ENCODE measurements around the gene STRN4. TPM values are rescaled to one million over a fixed set of nuclear protein-coding genes. Genes with fewer than 3 reads are reported as not detected.
A peak's percentile ranks its signal among the peaks of the same experiment; 100 is the strongest.

STRN4 gene
- polyA plus RNA-seq, 1 donor from 2014 or later = 153 TPM

DNA sequence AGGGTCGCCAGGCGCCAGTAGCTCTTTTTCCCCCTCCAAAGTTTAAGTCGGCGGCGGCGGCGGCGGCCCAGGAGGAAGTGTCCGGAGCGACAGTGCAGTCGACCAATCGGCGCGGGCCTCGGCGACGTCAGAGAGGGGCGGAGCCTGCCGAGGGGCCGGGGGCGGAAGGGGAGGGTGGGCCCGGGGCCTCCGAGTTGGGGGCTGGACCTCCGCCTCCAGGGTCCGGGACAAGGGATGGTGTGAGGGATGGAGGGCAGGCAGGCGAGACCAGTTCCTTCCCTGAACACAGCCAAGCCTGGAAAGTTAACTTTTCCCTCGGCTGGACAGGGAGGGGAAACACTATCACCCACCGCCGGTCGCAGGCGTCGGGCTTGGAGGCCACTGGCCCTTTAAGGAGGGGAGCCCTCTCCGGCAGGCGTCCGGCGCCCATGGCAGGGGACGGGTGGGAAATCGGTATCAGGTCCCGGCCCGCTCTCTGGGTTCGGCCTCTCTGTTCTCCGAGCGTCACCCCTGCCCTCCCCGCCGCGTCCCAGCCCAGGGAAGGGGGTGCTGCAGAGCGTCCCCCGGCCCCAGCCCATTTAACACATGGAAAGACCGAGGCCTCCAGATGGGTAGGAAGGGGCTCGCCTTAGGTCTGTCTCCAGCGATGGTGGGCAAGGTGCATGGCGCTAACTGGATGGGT lies 29.1 kb downstream of the STRN4 start, which contains the start of gene PRKD2:
Gene PRKD2 (minus strand): TSS at position 81 of the 682 bp plus-strand sequence. CDS start 744 bp downstream, outside the sequence.
- Histone ChIP-seq H3K9ac (ENCODE audit: low read length) (peak within 1 kb of the TSS; percentile 56), H3K36me3 (ENCODE audit: insufficient read depth, low read length) (no peaks in the 10 kb centered on the region), H4K20me1 (ENCODE audit: insufficient read depth) (no peaks in the 10 kb centered on the region), H3K4me3 (ENCODE audit: low read length) (peak within 1 kb of the TSS; percentile 66), H3K4me2 (ENCODE audit: low read length) (peak within 1 kb of the TSS; percentile 55), H3K79me2 (replicated peaks; ENCODE audit: insufficient read depth, low read length) (no peaks in the 10 kb centered on the region), H3K27me3 (ENCODE audit: insufficient read depth, low read depth, low read length) (no peaks in the 10 kb centered on the region), H2AFZ (ENCODE audit: low read depth, low read length) (no peak within 1 kb of the TSS), H3K9me2 (ENCODE audit: insufficient read depth, low read length) (no peaks in the 10 kb centered on the region), H3K9me3 (ENCODE audit: low read length) (no peaks in the 10 kb centered on the region), H3K27ac (ENCODE audit: low read length) (no peak within 1 kb of the TSS), H3F3A (ENCODE audit: insufficient read depth, low read length, poor library complexity, severe bottlenecking) (no peaks in the 10 kb centered on the region)
- peak; percentile 19 for TF ChIP-seq POLR2AphosphoS5 (IDR thresholded peaks at IDR 0.05)
- TF ChIP-seq RAD21 (conservative IDR thresholded peaks at IDR 0.05) = no peak

DNA sequence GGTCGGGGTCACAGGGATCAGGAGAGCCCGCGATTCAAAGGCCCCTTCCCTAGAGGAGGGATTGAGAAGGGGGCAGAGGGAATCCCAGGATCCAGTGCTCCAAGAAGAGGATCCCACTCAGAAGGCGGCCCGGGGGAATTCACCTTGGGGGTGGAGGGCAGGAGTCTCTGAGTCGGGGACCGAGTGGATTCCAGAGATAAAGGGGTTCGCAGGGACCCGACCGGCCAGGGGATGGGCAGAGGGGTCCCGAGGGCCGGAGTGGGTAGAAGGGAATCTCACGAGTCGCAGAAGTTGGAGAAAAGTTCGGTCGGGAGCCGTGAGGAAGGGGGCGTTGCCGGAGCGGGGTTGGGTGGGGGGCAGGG lies 29.6 kb downstream of the STRN4 start:
- Histone ChIP-seq H3K9me2 (ENCODE audit: insufficient read depth, low read length) (no peaks in the 10 kb centered on the region), H3K9ac (ENCODE audit: low read length) (peak overlapping the region; percentile 56), H2AFZ (ENCODE audit: low read depth, low read length) (no peak overlapping the region), H3K79me2 (replicated peaks; ENCODE audit: insufficient read depth, low read length) (no peaks in the 10 kb centered on the region), H3F3A (ENCODE audit: insufficient read depth, low read length, poor library complexity, severe bottlenecking) (no peaks in the 10 kb centered on the region), H3K27ac (ENCODE audit: low read length) (no peak overlapping the region), H3K36me3 (ENCODE audit: insufficient read depth, low read length) (no peaks in the 10 kb centered on the region), H3K27me3 (ENCODE audit: insufficient read depth, low read depth, low read length) (no peaks in the 10 kb centered on the region), H4K20me1 (ENCODE audit: insufficient read depth) (no peaks in the 10 kb centered on the region), H3K9me3 (ENCODE audit: low read length) (no peaks in the 10 kb centered on the region), H3K4me2 (ENCODE audit: low read length) (peak overlapping the region; percentile 55), H3K4me3 (ENCODE audit: low read length) (peak overlapping the region; percentile 66)
- TF ChIP-seq RAD21 (conservative IDR thresholded peaks at IDR 0.05) (no peak), EP300 (conservative IDR thresholded peaks at IDR 0.05; ENCODE audit: poor library complexity, severe bottlenecking) (no peak), POLR2AphosphoS5 (IDR thresholded peaks at IDR 0.05) (no peak)

DNA sequence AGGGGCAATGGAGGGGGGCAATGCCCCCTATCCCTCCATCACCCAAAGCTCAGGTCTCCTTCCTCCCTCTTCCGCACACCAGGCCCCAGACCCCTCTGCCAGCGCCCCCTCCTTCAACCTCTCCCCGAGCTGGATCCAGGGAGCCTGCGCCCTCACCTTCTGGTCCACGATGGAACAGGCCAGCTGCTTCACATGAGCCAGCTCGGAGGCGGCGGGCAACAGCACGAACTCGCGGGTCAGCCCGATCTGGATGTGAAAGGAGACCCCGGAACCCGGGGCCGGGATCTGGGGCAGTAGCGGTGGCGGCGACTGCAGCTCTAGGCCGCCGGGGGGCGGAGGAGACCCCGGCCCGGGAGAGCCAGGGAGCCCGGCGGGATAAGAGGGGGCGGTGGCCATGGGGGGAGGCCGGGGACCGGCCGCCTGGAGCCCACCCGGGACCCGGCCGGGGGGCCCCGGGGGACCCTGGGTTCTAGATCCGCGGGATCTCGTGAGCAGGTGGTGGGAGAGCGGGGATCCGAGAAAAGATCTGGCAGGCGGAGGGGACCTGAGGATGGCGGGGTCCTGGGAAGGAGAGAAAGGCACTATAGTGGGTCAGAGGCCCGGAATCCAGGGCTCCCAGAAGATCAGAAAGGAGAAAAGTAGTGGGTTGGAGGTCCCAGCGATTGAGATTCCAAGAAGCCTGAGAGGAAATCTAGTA lies 30.1 kb downstream of the STRN4 start:
- no peaks in the 10 kb centered on the region for H3K36me3 ChIP-seq (ENCODE audit: insufficient read depth, low read length)
- peak overlapping the region; percentile 66 for H3K4me3 ChIP-seq (ENCODE audit: low read length)
- H3K79me2 ChIP-seq (replicated peaks; ENCODE audit: insufficient read depth, low read length) = no peaks in the 10 kb centered on the region
- H3K27ac ChIP-seq (ENCODE audit: low read length) = no peak overlapping the region
- H3K9me3 ChIP-seq (ENCODE audit: low read length) = no peaks in the 10 kb centered on the region
- H2AFZ ChIP-seq (ENCODE audit: low read depth, low read length) = no peak overlapping the region
- peak overlapping the region; percentile 56 for H3K9ac ChIP-seq (ENCODE audit: low read length)
- peak overlapping the region; percentile 55 for H3K4me2 ChIP-seq (ENCODE audit: low read length)
- H3K9me2 ChIP-seq (ENCODE audit: insufficient read depth, low read length) = no peaks in the 10 kb centered on the region
- H4K20me1 ChIP-seq (ENCODE audit: insufficient read depth) = no peaks in the 10 kb centered on the region
- TF ChIP-seq SMC3 (conservative IDR thresholded peaks at IDR 0.05; ENCODE audit: poor library complexity) = peak; percentile 51
- peak; percentile 29 for TF ChIP-seq RAD21 (conservative IDR thresholded peaks at IDR 0.05)
- TF ChIP-seq, protein P1, sequence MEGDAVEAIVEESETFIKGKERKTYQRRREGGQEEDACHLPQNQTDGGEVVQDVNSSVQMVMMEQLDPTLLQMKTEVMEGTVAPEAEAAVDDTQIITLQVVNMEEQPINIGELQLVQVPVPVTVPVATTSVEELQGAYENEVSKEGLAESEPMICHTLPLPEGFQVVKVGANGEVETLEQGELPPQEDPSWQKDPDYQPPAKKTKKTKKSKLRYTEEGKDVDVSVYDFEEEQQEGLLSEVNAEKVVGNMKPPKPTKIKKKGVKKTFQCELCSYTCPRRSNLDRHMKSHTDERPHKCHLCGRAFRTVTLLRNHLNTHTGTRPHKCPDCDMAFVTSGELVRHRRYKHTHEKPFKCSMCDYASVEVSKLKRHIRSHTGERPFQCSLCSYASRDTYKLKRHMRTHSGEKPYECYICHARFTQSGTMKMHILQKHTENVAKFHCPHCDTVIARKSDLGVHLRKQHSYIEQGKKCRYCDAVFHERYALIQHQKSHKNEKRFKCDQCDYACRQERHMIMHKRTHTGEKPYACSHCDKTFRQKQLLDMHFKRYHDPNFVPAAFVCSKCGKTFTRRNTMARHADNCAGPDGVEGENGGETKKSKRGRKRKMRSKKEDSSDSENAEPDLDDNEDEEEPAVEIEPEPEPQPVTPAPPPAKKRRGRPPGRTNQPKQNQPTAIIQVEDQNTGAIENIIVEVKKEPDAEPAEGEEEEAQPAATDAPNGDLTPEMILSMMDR (IDR thresholded peaks at IDR 0.05; ENCODE audit: poor library complexity, severe bottlenecking) = peak; percentile 53
- no peak for TF ChIP-seq TAF1 (IDR thresholded peaks at IDR 0.05; ENCODE audit: low read depth)
- TF ChIP-seq EP300 (conservative IDR thresholded peaks at IDR 0.05; ENCODE audit: poor library complexity, severe bottlenecking) = no peak
- no peaks in the 10 kb centered on the region for H3K27me3 ChIP-seq (ENCODE audit: insufficient read depth, low read depth, low read length)
- H3F3A ChIP-seq (ENCODE audit: insufficient read depth, low read length, poor library complexity, severe bottlenecking) = no peaks in the 10 kb centered on the region

DNA sequence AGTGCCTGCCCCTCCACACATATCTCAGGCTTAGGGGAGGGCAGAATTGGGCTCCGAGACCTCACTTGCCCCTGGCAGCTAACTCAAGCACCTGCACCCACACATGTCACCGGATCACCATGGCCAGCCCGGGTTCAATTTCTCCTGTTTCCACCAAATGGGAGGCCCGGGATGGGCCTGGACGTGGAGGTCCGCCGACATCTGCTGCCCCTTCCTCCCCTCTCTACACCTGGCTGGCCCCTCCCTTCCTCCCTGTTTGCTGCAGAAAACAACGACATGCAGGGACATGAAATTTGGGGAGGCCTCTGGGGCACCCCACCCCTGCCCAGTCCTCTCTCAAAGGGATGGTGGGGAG lies 30.7 kb downstream of the STRN4 start:
- Histone ChIP-seq H2AFZ (ENCODE audit: low read depth, low read length) (no peak overlapping the region), H3K27me3 (ENCODE audit: insufficient read depth, low read depth, low read length) (no peaks in the 10 kb centered on the region), H3K4me3 (ENCODE audit: low read length) (peak overlapping the region; percentile 66), H3K36me3 (ENCODE audit: insufficient read depth, low read length) (no peaks in the 10 kb centered on the region), H3K9me2 (ENCODE audit: insufficient read depth, low read length) (no peaks in the 10 kb centered on the region), H3K9me3 (ENCODE audit: low read length) (no peaks in the 10 kb centered on the region), H4K20me1 (ENCODE audit: insufficient read depth) (no peaks in the 10 kb centered on the region), H3K27ac (ENCODE audit: low read length) (no peak overlapping the region), H3F3A (ENCODE audit: insufficient read depth, low read length, poor library complexity, severe bottlenecking) (no peaks in the 10 kb centered on the region), H3K79me2 (replicated peaks; ENCODE audit: insufficient read depth, low read length) (no peaks in the 10 kb centered on the region), H3K4me2 (ENCODE audit: low read length) (peak overlapping the region; percentile 19), H3K9ac (ENCODE audit: low read length) (peak overlapping the region; percentile 56)
- TF ChIP-seq TAF1 (IDR thresholded peaks at IDR 0.05; ENCODE audit: low read depth) = no peak
- no peak for TF ChIP-seq SMC3 (conservative IDR thresholded peaks at IDR 0.05; ENCODE audit: poor library complexity)
- TF ChIP-seq, protein P2, sequence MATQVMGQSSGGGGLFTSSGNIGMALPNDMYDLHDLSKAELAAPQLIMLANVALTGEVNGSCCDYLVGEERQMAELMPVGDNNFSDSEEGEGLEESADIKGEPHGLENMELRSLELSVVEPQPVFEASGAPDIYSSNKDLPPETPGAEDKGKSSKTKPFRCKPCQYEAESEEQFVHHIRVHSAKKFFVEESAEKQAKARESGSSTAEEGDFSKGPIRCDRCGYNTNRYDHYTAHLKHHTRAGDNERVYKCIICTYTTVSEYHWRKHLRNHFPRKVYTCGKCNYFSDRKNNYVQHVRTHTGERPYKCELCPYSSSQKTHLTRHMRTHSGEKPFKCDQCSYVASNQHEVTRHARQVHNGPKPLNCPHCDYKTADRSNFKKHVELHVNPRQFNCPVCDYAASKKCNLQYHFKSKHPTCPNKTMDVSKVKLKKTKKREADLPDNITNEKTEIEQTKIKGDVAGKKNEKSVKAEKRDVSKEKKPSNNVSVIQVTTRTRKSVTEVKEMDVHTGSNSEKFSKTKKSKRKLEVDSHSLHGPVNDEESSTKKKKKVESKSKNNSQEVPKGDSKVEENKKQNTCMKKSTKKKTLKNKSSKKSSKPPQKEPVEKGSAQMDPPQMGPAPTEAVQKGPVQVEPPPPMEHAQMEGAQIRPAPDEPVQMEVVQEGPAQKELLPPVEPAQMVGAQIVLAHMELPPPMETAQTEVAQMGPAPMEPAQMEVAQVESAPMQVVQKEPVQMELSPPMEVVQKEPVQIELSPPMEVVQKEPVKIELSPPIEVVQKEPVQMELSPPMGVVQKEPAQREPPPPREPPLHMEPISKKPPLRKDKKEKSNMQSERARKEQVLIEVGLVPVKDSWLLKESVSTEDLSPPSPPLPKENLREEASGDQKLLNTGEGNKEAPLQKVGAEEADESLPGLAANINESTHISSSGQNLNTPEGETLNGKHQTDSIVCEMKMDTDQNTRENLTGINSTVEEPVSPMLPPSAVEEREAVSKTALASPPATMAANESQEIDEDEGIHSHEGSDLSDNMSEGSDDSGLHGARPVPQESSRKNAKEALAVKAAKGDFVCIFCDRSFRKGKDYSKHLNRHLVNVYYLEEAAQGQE (IDR thresholded peaks at IDR 0.05; ENCODE audit: borderline replicate concordance) = no peak
- TF ChIP-seq, protein P1 (IDR thresholded peaks at IDR 0.05; ENCODE audit: poor library complexity, severe bottlenecking) = no peak
- no peak for TF ChIP-seq EZH2 (IDR thresholded peaks at IDR 0.05; ENCODE audit: borderline replicate concordance, insufficient read depth, low read length, poor library complexity, severe bottlenecking)
- no peak for TF ChIP-seq EP300 (conservative IDR thresholded peaks at IDR 0.05; ENCODE audit: poor library complexity, severe bottlenecking)

Data from neural cell (in vitro differentiated cells).